HG03196 (cell line): ENCODE measurements around the gene SRPRA.

Source experiments
- ATAC-seq: cut with Tn5 transposase; IDR thresholded peaks from one replicate; pipeline ENCODE4 v1.9.1; 2021; ENCODE audit not compliant: unreplicated experiment

SRPRA gene

DNA sequence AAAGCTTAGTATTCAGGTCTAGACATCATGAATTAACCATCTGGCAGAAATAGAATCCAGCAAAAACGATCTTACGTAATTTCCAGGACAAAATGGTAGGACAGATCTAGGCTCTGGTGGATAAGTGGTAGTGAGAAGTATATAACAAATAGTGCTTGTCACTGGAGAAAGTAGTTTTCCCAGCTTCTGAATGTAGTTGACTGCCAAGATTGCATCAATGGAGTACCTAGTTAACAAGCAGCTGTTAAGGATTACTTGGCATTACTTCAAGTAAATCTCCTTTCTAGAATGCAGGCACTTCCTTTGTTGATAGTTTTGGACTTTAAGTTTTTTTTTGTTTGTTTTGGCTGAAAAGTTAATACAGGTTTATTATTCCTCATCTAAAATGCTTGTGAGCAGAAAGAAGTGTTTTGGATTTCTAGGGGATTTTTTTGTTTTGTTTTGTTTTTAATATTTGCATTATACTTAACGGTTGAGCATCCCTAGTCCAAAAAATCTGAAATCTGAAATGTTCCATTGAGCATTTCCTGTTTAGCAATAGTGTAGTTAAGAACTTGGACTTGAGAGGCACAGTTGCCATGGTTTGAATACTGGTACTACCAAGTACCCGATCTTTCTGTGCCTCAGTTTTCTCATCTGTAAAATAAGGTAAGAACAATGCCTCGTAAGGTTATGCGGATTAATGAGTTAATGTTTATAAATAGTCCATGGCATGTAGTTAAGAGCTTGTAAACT is 36.8 kb downstream of the SRPRA start:
- no peak for ATAC-seq

GRCh38 chr11:126229858-126230540 is 38.7 kb downstream of the SRPRA start:
- ATAC-seq: no peak

GRCh38 chr11:126226334-126227084 is 42.2 kb downstream of the SRPRA start:
- no peak for ATAC-seq

GRCh38 chr11:126225295-126225665 is 43.4 kb downstream of the SRPRA start:
- ATAC-seq: no peak

GRCh38 chr11:126224647-126225294 is 43.9 kb downstream of the SRPRA start:
- no peak for ATAC-seq

DNA sequence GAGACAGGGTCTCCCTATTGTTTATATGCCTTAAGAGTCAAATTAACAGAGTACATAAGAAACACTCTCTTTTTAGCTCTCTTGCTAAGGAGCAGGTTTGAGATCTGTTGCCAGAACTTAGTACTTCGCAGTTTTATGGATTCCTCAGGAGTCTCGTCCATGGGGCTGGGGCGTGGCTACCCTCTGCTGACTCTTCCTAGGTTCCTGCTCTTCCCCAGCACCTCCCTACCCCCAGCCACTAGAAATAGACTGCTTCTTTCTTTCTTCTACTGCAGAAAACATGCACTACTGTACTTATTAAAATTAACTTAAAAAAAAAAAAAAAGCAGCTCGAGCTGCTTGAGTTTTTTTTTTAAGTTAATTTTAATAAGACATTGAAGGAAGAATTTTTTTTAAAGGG is 49.1 kb downstream of the SRPRA start:
- ATAC-seq: no peak

DNA sequence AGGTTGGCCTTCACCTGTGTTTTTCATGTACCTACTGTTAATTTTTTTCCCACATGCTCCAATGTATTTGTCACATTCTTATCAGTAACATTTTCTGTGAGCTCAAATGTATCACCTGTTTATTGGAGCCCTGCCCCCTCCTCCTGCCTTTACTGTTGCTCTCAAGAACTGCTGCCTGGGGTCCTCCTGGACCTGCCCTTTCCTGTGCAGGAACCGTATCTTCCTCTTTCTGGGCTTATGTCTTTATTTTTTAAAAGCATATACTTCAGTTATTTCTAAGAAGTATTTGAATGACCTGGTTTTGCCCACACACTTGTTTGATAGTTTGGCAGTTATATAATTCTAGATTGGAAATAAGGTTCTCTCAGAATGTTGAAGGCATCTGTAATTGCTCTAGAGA is 51.2 kb downstream of the SRPRA start:
- no peak for ATAC-seq

DNA sequence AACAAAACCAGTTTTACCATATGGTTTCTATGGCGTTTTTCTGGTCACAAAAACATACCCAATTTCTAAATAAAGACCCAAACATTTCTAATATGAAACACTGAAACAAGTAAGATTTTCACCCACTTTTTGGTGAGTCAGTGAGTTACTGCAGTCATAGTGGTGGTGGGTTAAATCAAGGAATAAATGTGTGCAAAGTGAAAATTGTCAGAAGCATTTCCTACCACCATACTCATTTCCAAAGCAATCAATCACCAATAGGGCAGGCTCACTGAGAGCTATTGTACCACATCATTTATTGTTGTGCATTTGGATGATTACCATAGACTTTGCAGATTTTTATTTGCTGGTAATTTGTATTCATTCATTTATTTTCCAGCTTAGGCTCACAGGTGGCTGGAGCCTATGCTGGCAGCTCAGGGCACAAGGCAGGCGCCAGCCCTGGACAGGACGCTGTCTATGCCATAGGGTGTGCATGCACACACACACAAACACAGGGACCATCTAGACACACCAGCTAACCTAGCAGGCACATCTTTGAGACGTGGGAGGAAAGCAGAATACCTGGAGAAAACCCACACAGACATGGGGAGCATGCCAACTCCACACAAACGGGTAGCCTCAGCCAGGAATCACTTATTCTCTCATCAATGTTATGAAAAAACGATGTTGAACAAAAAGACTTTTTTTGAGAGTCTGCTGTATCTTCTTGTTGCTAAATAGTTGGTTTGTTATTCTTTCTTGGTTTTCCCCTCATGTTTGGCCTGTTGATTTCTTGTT is 52.0 kb downstream of the SRPRA start:
- ATAC-seq: no peak

DNA sequence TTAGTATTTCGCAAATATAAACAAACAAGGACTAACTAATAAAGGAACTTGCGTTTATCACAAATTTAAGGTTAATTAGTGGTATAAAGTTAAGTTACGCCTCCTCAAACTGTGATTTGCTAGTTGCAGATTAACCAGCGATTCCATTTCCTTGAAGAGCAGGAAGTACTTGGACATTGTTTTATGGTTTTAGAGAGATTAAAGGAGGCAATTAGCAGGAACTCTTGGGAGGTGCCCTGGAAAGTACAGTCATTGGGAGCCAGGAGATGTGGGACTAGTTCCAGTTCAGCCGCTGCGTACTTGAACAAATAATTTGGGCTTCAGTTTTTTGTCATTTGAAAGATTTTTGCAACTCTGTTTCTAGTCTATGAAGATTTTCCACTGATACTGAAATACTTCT is 53.9 kb downstream of the SRPRA start:
- ATAC-seq: no peak

DNA sequence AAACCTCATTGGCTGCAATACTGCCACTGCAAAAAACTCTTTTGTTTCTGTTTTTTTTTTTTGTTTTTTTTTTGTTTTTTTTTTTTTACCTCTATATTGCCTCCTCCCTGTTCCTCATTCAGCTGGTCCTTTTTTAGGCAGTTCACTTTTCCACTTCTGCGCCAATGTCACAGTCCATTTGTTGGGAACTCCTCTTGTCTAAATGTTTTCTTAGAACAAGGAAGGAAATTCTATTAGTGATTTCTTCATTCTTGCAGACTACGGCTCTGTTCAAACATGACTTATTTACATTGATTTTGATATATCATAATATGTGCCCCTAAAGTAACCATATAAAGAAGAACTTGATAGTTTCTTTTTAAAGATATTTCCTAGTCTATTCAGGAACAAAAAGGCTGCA is 54.3 kb downstream of the SRPRA start:
- no peak for ATAC-seq
